ENCODE results near the gene TUBAL3. TPM values are rescaled to one million over a fixed set of nuclear protein-coding genes. Genes with fewer than 3 reads are reported as not detected.

Gene TUBAL3
- polyA plus RNA-seq, 1 donor (not counting 4 experiments of a cell fraction or from before 2014, with no cell fraction given), result 2.6 TPM

DNA sequence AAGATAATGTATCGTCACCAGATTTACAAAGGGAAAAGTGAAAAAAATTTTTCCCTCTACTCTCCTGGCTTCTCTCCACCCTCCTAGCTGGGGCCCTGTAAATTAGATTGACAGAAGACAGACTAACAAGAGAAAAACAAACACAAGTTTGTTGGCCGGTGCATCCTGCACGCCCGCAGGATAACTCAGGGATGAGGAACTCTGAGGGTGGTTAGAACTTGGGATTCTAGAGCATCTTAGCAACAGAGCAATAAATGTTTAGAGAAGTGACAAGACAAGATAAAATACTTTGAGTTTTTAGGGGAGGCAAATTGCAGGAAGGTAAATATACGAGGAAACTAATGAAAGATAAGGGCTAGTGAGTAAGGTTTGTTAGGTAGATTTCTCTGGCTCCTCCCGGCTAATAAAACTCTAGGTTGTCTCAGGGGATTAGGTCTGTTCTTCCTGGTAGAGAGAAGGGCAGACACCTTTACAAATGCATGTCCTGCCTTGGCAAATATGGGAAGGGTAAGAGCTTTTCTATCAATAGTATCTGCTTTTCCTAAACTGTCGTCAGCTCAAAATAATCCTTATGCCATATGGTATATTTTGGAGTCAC is 44.2 kb downstream of the TUBAL3 start:
- no peak overlapping the region for H3K4me2 ChIP-seq (ENCODE audit: control insufficient read depth, extremely low read depth, insufficient read depth, low read depth, low read length)
- H3K27ac ChIP-seq (ENCODE audit: control insufficient read depth, insufficient read depth, low read length), result no peak overlapping the region
- H4K20me1 ChIP-seq (ENCODE audit: control insufficient read depth, extremely low read depth, insufficient read depth, low read length), result no peaks in the 10 kb centered on the region
- no peak overlapping the region for H3K9ac ChIP-seq (ENCODE audit: control insufficient read depth, extremely low read depth, insufficient read depth, low read length)
- H3K4me3 ChIP-seq (ENCODE audit: control insufficient read depth in 2 of 3, extremely low read depth in 1 of 3, insufficient read depth in 2 of 3, low read depth in 1 of 3, low read length in 3 of 3), result no peak overlapping the region
- DNase-seq (ENCODE audit: low read depth, low spot score) (no peak), FAIRE-seq (no peak)
- H3K27me3 ChIP-seq (ENCODE audit: control insufficient read depth, extremely low read depth, insufficient read depth, low read length), result peaks cover 21% of the 10 kb centered on the region
- no peak for TF ChIP-seq EZH2 (IDR thresholded peaks at IDR 0.05; ENCODE audit: low read length)
- TF ChIP-seq, protein P1, sequence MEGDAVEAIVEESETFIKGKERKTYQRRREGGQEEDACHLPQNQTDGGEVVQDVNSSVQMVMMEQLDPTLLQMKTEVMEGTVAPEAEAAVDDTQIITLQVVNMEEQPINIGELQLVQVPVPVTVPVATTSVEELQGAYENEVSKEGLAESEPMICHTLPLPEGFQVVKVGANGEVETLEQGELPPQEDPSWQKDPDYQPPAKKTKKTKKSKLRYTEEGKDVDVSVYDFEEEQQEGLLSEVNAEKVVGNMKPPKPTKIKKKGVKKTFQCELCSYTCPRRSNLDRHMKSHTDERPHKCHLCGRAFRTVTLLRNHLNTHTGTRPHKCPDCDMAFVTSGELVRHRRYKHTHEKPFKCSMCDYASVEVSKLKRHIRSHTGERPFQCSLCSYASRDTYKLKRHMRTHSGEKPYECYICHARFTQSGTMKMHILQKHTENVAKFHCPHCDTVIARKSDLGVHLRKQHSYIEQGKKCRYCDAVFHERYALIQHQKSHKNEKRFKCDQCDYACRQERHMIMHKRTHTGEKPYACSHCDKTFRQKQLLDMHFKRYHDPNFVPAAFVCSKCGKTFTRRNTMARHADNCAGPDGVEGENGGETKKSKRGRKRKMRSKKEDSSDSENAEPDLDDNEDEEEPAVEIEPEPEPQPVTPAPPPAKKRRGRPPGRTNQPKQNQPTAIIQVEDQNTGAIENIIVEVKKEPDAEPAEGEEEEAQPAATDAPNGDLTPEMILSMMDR (optimal IDR thresholded peaks at IDR 0.05 in 1 of 3, IDR thresholded peaks at IDR 0.05 in 1 of 3, conservative IDR thresholded peaks at IDR 0.05 in 1 of 3; ENCODE audit: extremely low read depth in 1 of 3, insufficient read depth in 2 of 3, low read length in 3 of 3), result no peak
- no peak overlapping the region for H2AFZ ChIP-seq (ENCODE audit: control insufficient read depth, low read length)
- H3K79me2 ChIP-seq (ENCODE audit: control insufficient read depth, insufficient read depth, low read length), result no peaks in the 10 kb centered on the region
- H3K9me3 ChIP-seq (ENCODE audit: control insufficient read depth, low read depth, low read length), result no peaks in the 10 kb centered on the region
- dilution Hi-C loops (cut with MboI; ENCODE audit: extremely low pct_ligation_motif_present, low sequenced_read_pairs), result no loop called here
- no peaks in the 10 kb centered on the region for H3K36me3 ChIP-seq (ENCODE audit: control insufficient read depth in 2 of 2, extremely low read depth in 1 of 2, insufficient read depth in 2 of 2, low read length in 2 of 2)
- H3K9me1 ChIP-seq (ENCODE audit: control insufficient read depth, extremely low read depth, insufficient read depth, low read length), result no peaks in the 10 kb centered on the region
- no peaks in the 10 kb centered on the region for H3K4me1 ChIP-seq (ENCODE audit: control insufficient read depth, extremely low read depth, insufficient read depth, low read length)

DNA sequence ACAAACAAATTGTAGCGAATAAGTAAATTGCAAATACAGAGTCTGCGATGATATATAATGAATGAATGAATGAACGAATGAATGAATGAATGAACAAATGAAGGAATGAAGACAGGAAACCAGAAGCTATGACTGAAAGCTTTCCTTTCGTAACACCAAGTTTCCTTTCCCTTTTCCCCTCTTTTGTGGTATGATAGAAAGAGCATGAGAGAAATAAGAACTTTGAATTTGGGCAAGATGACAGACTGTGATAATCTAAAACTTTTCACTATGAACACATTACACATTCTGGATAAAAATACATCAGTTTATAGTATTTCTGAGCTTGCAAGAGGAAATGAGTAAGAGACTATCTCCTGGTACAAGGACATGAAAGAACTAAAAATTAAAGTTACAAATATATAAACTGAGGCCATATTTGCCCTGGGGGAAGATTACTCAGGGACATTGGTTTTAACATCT is 48.3 kb downstream of the TUBAL3 start:
- Histone ChIP-seq H3K4me2 (ENCODE audit: control insufficient read depth, extremely low read depth, insufficient read depth, low read depth, low read length) (no peak overlapping the region), H3K4me1 (ENCODE audit: control insufficient read depth, extremely low read depth, insufficient read depth, low read length) (no peaks in the 10 kb centered on the region), H3K27me3 (ENCODE audit: control insufficient read depth, extremely low read depth, insufficient read depth, low read length) (peaks cover 6% of the 10 kb centered on the region), H3K9me3 (ENCODE audit: control insufficient read depth, low read depth, low read length) (no peaks in the 10 kb centered on the region), H3K9me1 (ENCODE audit: control insufficient read depth, extremely low read depth, insufficient read depth, low read length) (no peaks in the 10 kb centered on the region), H3K9ac (ENCODE audit: control insufficient read depth, extremely low read depth, insufficient read depth, low read length) (no peak overlapping the region), H3K79me2 (ENCODE audit: control insufficient read depth, insufficient read depth, low read length) (no peaks in the 10 kb centered on the region), H3K27ac (ENCODE audit: control insufficient read depth, insufficient read depth, low read length) (no peak overlapping the region), H4K20me1 (ENCODE audit: control insufficient read depth, extremely low read depth, insufficient read depth, low read length) (no peaks in the 10 kb centered on the region), H3K36me3 (ENCODE audit: control insufficient read depth in 2 of 2, extremely low read depth in 1 of 2, insufficient read depth in 2 of 2, low read length in 2 of 2) (no peaks in the 10 kb centered on the region), H2AFZ (ENCODE audit: control insufficient read depth, low read length) (no peak overlapping the region), H3K4me3 (ENCODE audit: control insufficient read depth in 2 of 3, extremely low read depth in 1 of 3, insufficient read depth in 2 of 3, low read depth in 1 of 3, low read length in 3 of 3) (no peak overlapping the region)
- TF ChIP-seq, protein P1 (optimal IDR thresholded peaks at IDR 0.05 in 1 of 3, IDR thresholded peaks at IDR 0.05 in 1 of 3, conservative IDR thresholded peaks at IDR 0.05 in 1 of 3; ENCODE audit: extremely low read depth in 1 of 3, insufficient read depth in 2 of 3, low read length in 3 of 3), result no peak
- TF ChIP-seq EZH2 (IDR thresholded peaks at IDR 0.05; ENCODE audit: low read length), result no peak
- DNase-seq (ENCODE audit: low read depth, low spot score), result no peak
- dilution Hi-C loops (cut with MboI; ENCODE audit: extremely low pct_ligation_motif_present, low sequenced_read_pairs), result no loop called here
- FAIRE-seq, result no peak
